SK-N-MC (cell line): ENCODE measurements around the gene PIK3R5.

ENCODE experiments used
- DNase-seq: peaks from one replicate; pipeline ENCODE4 v3.0.0-alpha.2; 2011; ENCODE audit warnings: low read depth, low spot score
- H3K27ac ChIP-seq: fragments of 200-600 bp; sonication (generic); 2 replicates; pipeline ENCODE4 v1.5.1; 2016; ENCODE audit warnings: mixed run types
- H3K36me3 ChIP-seq: fragments of 200-600 bp; sonication (generic); 2 replicates; pipeline ENCODE4 v1.6.1; 2017; ENCODE audit warnings: antibody characterized with exemption, low read length, mixed read lengths; ENCODE audit not compliant: insufficient read depth
- H3K4me3 ChIP-seq: fragments of 200-600 bp; sonication (generic); 2 replicates; pipeline ENCODE4 v1.5.1; 2016
- H3K9ac ChIP-seq: fragments of 200-600 bp; sonication (generic); 2 replicates; pipeline ENCODE4 v1.8.0; 2017; ENCODE audit warnings: mixed run types, mixed read lengths; ENCODE audit not compliant: insufficient read length
- H3K9me3 ChIP-seq: fragments of 200-600 bp; sonication (generic); 2 replicates; pipeline ENCODE4 v1.6.1; 2017; ENCODE audit warnings: low read depth, mild to moderate bottlenecking, antibody characterized with exemption, low read length, moderate library complexity, mixed read lengths
- EZH2 ChIP-seq: fragments of 200-600 bp; sonication (generic); IDR thresholded peaks from one replicate; pipeline ENCODE4 v1.6.1; 2017; ENCODE audit warnings: antibody characterized with exemption
- FOXP2 ChIP-seq: optimal IDR thresholded peaks from 2 replicates; pipeline ENCODE3; 2011; ENCODE audit warnings: mild to moderate bottlenecking, moderate library complexity; ENCODE audit not compliant: insufficient read depth; ENCODE audit errors: extremely low read length, control extremely low read depth
- POLR2AphosphoS5 ChIP-seq: IDR thresholded peaks from 2 replicates; pipeline ENCODE4 v1.6.1; 2012; ENCODE audit warnings: mild to moderate bottlenecking, low read depth, low read length, borderline replicate concordance

Gene PIK3R5

DNA sequence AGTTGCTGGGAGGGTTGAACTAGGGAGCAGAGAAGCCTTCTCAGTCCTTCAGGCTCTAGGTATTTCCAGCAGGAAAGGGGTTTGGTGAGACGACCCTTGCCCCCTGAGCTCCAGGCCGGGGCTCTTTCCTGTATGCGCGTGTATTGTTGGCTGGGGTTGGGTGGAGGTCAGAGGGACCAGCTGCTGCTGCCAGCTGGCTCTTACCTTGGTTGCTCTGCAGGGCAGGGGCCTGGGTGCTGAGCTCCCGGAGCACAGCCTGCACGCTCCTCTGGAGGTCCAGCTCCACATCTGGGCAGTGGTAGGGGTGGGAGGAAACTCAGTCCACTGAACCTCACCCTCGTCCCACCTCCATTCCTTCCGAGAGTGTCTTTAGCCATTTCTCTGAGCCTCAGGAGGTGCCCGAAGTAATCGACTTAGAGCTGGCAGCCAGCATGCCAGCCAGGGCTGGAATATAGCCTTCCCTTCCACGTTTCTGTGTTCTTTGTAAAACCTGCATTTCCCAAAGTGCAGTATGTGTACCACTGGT lies 126.0 kb downstream of the PIK3R5 start:
- Histone ChIP-seq H3K9ac (no peak overlapping the region), H3K36me3 (no peaks in the 10 kb centered on the region), H3K9me3 (no peaks in the 10 kb centered on the region), H3K27ac (no peak overlapping the region), H3K4me3 (no peak overlapping the region)
- TF ChIP-seq EZH2: no peak
- no peak for TF ChIP-seq FOXP2
- no peak for TF ChIP-seq POLR2AphosphoS5
- no peak for DNase-seq

- Histone ChIP-seq H3K9ac (no peak overlapping the region), H3K36me3 (no peaks in the 10 kb centered on the region), H3K9me3 (no peaks in the 10 kb centered on the region), H3K4me3 (no peak overlapping the region), H3K27ac (no peak overlapping the region)
- no peak for TF ChIP-seq POLR2AphosphoS5
- TF ChIP-seq FOXP2: no peak
- no peak for TF ChIP-seq EZH2
- DNase-seq: no peak
Observed at GRCh38 chr17:8838551-8839095, 126.9 kb downstream of the PIK3R5 start.

- no peak for DNase-seq
- no peak overlapping the region for H3K4me3 ChIP-seq
Observed at GRCh38 chr17:8837563-8838075, 127.9 kb downstream of the PIK3R5 start.

GRCh38 chr17:8836821-8837562 lies 128.5 kb downstream of the PIK3R5 start:
- no peak for DNase-seq
- Histone ChIP-seq H3K4me3 (no peak overlapping the region), H3K36me3 (no peaks in the 10 kb centered on the region), H3K9me3 (no peaks in the 10 kb centered on the region), H3K27ac (no peak overlapping the region), H3K9ac (no peak overlapping the region)
- TF ChIP-seq POLR2AphosphoS5: no peak
- no peak for TF ChIP-seq EZH2
- TF ChIP-seq FOXP2: no peak

More at GRCh38 chr17:8837563-8838075, 127.9 kb downstream of the PIK3R5 start:
- Histone ChIP-seq H3K9me3 (no peaks in the 10 kb centered on the region), H3K36me3 (no peaks in the 10 kb centered on the region), H3K9ac (no peak overlapping the region), H3K27ac (no peak overlapping the region)
- TF ChIP-seq FOXP2: no peak

DNA sequence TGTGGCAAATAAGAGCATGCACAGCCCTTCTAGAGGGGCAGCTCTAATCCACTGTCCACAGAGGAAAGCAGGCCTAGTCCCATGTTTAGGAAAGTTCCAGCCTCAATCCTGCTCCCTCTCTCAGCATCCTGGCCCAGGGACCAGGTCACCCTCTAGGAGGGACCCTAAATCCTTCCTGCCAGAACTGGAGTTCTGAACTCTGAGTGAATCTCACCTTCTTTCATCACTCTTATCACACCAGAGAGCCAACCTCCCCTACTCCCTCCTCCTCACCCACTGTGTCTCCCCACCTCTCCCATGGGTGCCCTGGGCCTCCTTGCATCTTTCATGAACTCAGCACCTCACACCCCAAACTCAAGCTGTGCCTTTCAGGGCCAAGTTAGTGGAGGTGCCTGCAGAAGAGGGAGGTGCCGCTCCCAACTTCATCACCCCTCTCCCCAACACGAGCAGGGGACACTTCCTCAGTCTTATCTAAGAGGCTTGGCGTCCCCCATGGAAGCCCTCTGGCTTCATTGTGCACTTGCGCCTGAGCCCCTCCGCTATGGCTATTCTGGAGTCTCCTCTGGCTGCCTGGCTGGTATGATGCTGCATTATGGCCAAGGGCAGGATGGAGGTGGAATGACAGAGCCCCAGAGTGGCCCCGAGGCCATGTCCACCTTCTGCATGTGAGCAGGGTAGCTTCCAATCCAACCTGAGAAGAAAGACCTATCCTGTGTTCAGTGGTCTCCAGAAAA lies 129.7 kb downstream of the PIK3R5 start:
- no peak for TF ChIP-seq POLR2AphosphoS5
- TF ChIP-seq EZH2: no peak
- no peak for TF ChIP-seq FOXP2
- no peaks in the 10 kb centered on the region for H3K36me3 ChIP-seq
- DNase-seq: no peak
- H3K9ac ChIP-seq: no peak overlapping the region
- H3K4me3 ChIP-seq: no peak overlapping the region
- no peak overlapping the region for H3K27ac ChIP-seq
- no peaks in the 10 kb centered on the region for H3K9me3 ChIP-seq

DNA sequence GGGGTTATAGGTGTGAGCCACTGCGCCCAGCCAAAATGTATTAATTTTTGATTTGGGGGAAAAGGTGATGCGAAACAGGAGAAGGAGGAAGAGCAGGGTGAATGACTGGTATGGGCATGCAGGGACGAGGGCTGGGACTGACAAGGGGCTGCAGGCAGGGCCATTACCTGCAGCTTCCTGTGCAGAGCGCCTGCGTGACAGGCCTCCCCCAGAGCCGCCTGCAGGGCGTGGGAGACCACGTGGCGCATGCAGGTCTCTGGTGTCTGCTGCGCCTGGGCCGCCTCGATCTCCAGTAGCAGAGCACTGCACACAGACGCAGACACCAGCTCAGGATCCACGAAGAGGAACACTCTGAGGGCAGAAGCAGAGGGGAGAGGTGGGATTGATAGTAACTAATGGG lies 130.4 kb downstream of the PIK3R5 start:
- Histone ChIP-seq H3K36me3 (no peaks in the 10 kb centered on the region), H3K4me3 (no peak overlapping the region), H3K27ac (no peak overlapping the region), H3K9ac (no peak overlapping the region), H3K9me3 (no peaks in the 10 kb centered on the region)
- no peak for DNase-seq
- TF ChIP-seq POLR2AphosphoS5: no peak
- TF ChIP-seq FOXP2: no peak
- TF ChIP-seq EZH2: no peak

GRCh38 chr17:8832711-8833352 lies 132.7 kb downstream of the PIK3R5 start:
- H3K27ac ChIP-seq: no peak overlapping the region
- H3K9me3 ChIP-seq: no peaks in the 10 kb centered on the region
- H3K36me3 ChIP-seq: no peaks in the 10 kb centered on the region
- no peak overlapping the region for H3K9ac ChIP-seq
- no peak for DNase-seq
- no peak overlapping the region for H3K4me3 ChIP-seq
- TF ChIP-seq EZH2: no peak
- TF ChIP-seq FOXP2: no peak
- TF ChIP-seq POLR2AphosphoS5: no peak

DNA sequence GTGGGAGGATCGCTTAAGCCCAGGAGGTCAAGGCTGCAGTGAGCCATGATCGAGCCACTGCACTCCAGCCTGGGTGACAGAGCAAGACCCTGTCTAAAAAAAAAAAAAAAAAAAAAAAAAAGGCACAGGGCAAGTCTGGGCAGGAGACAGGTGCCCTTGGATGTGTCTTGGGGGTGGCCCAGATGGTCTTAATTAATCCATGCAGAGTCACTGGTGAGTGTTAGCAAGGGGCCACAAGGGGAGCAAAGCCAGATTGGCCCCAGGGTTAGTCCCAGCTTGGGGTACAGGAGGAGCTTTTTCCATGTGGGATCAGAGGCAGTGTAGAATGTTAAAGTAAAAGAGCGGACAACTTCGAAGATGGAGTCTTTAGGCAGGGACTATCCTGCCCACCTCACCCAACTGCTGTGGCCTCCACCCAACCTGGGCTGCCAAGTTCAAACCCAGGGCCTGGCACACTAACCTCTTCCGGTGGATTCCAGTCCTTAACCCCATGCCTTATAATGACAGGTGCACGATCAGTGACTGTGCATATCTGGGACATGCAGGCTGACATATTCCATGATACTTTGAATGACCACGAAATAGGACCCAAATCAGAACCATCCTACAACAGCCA lies 134.2 kb downstream of the PIK3R5 start:
- Histone ChIP-seq H3K27ac (no peak overlapping the region), H3K36me3 (no peaks in the 10 kb centered on the region), H3K9me3 (no peaks in the 10 kb centered on the region), H3K9ac (no peak overlapping the region), H3K4me3 (no peak overlapping the region)
- TF ChIP-seq FOXP2 (no peak), POLR2AphosphoS5 (no peak), EZH2 (no peak)
- no peak for DNase-seq
